Chondrocyte (in vitro differentiated cells): ENCODE measurements around the gene INPP5K. TPM values are rescaled to one million over a fixed set of nuclear protein-coding genes. Genes with fewer than 3 reads are reported as not detected.

ENCODE experiments used
- DNase-seq: peaks from one replicate; pipeline ENCODE4 v3.0.0; 2021; ENCODE audit warnings: mixed read lengths, low spot score
- H3K27ac Mint-ChIP-seq: one replicate; pipeline ENCODE4 v1.8.0; 2021; ENCODE audit warnings: mild to moderate bottlenecking, moderate library complexity, mixed read lengths; ENCODE audit not compliant: unreplicated experiment
- H3K27me3 Mint-ChIP-seq: 2 replicates; pipeline ENCODE4 v1.8.0; 2021; ENCODE audit warnings: low read depth, mixed read lengths
- H3K36me3 Mint-ChIP-seq: 2 replicates; pipeline ENCODE4 v1.8.0; 2021; ENCODE audit warnings: low read depth, mixed read lengths
- H3K4me1 Mint-ChIP-seq: 2 replicates; pipeline ENCODE4 v1.8.0; 2021; ENCODE audit warnings: low read depth, mild to moderate bottlenecking, mixed read lengths
- H3K4me3 Mint-ChIP-seq: one replicate; pipeline ENCODE4 v1.8.0; 2021; ENCODE audit warnings: mild to moderate bottlenecking, moderate library complexity, mixed read lengths; ENCODE audit not compliant: unreplicated experiment
- H3K9me3 Mint-ChIP-seq: 2 replicates; pipeline ENCODE4 v1.8.0; 2021; ENCODE audit warnings: low read depth, mixed read lengths
- CTCF ChIP-seq: fragments of 200-600 bp; sonication (generic); IDR thresholded peaks from 2 replicates; pipeline ENCODE4 v1.5.0; 2021; ENCODE audit warnings: antibody characterized with exemption, mild to moderate bottlenecking, moderate library complexity
- total RNA-seq: library from RNA; stranded (reverse); gene quantifications from 3 replicates; pipeline ENCODE4 v1.2.1, GENCODE V29; 2021

INPP5K gene
- total RNA-seq, 1 donor from 2014 or later: 34.3 TPM

GRCh38 chr17:1553354-1554266 is 37.2 kb upstream of the INPP5K start:
- TF ChIP-seq CTCF: no peak
- no peaks in the 10 kb centered on the region for H3K27me3 Mint-ChIP-seq
- peaks cover 27% of the 10 kb centered on the region for H3K36me3 Mint-ChIP-seq
- H3K9me3 Mint-ChIP-seq: no peaks in the 10 kb centered on the region
- no peak for DNase-seq
- peaks cover 7% of the 10 kb centered on the region for H3K4me1 Mint-ChIP-seq
- no peak overlapping the region for H3K27ac Mint-ChIP-seq
- no peak overlapping the region for H3K4me3 Mint-ChIP-seq

- H3K27ac Mint-ChIP-seq: no peak overlapping the region
These were observed 36.5 kb upstream of the INPP5K start for GRCh38 chr17:1552932-1553331.

GRCh38 chr17:1551741-1552140 is 35.3 kb upstream of the INPP5K start:
- H3K27ac Mint-ChIP-seq: no peak overlapping the region
- H3K36me3 Mint-ChIP-seq: peaks cover 26% of the 10 kb centered on the region
- H3K4me3 Mint-ChIP-seq: no peak overlapping the region
- no peaks in the 10 kb centered on the region for H3K9me3 Mint-ChIP-seq
- H3K4me1 Mint-ChIP-seq: peaks cover under 1% of the 10 kb centered on the region
- TF ChIP-seq CTCF: no peak
- no peaks in the 10 kb centered on the region for H3K27me3 Mint-ChIP-seq
- no peak for DNase-seq

More at GRCh38 chr17:1552932-1553331, 36.5 kb upstream of the INPP5K start:
- no peak for DNase-seq
- TF ChIP-seq CTCF: no peak
- H3K36me3 Mint-ChIP-seq: peaks cover 30% of the 10 kb centered on the region
- H3K4me1 Mint-ChIP-seq: peaks cover 7% of the 10 kb centered on the region
- no peaks in the 10 kb centered on the region for H3K9me3 Mint-ChIP-seq
- no peaks in the 10 kb centered on the region for H3K27me3 Mint-ChIP-seq
- H3K4me3 Mint-ChIP-seq: no peak overlapping the region

GRCh38 chr17:1548032-1548431 is 31.6 kb upstream of the INPP5K start:
- Mint-ChIP-seq H3K36me3 (peaks cover 27% of the 10 kb centered on the region), H3K27me3 (no peaks in the 10 kb centered on the region), H3K9me3 (no peaks in the 10 kb centered on the region), H3K4me3 (no peak overlapping the region), H3K27ac (no peak overlapping the region), H3K4me1 (peaks cover 7% of the 10 kb centered on the region)
- TF ChIP-seq CTCF: no peak
- peak; percentile 85 for DNase-seq

GRCh38 chr17:1546292-1546922 is 30.0 kb upstream of the INPP5K start:
- Mint-ChIP-seq H3K4me1 (peaks cover 7% of the 10 kb centered on the region), H3K27ac (peak overlapping the region; percentile 27), H3K9me3 (no peaks in the 10 kb centered on the region), H3K36me3 (peaks cover 23% of the 10 kb centered on the region), H3K4me3 (no peak overlapping the region), H3K27me3 (no peaks in the 10 kb centered on the region)
- no peak for DNase-seq
- no peak for TF ChIP-seq CTCF
